GM19455 (cell line): Measurements from ENCODE around the gene NPEPL1.
"Not testable (repeated sequence)": the region's sequence is repeated elsewhere in the genome, so short reads cannot be mapped to it uniquely, and the experiment has no call there.

ENCODE experiments used
- ATAC-seq: cut with Tn5 transposase; IDR thresholded peaks from one replicate; pipeline ENCODE4 v1.9.1; 2021; ENCODE audit not compliant: unreplicated experiment

Gene NPEPL1

DNA sequence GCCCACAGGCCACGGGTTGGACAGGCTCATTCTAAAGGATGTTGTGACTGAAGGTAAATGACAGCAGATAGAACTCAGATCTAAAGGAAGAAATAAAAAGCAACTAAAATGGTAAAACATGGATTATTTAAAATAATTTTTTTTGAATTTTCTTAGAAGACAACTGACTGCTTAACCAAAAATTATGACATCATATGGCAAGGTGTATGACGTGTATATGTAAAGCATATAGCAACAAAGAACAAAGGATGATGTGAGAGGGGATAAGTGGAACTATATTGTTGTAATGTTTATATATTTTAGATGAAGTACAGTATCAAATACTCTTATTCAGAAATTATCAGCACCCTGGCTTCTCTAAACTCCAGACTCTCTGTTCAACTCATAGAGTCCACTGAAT is 38.6 kb downstream of the NPEPL1 start:
- no peak for ATAC-seq

DNA sequence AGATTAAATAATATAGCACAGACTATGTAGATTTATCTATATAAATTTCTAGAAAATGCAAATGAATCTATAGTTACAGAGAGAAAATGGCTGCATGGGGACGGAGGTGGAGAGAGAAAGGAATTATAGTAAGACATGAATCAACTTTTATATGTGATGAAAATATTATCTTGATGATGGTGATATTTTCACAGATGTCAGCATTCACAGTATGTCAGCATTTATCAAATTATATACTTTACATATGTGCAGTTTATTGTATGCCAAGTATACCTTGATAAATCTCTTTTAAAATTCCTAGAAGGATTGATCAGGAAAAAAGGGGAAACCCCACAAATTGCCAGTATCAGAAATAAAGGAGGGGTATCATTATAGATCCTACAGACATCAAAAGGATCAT is 44.6 kb downstream of the NPEPL1 start:
- ATAC-seq, result no peak

DNA sequence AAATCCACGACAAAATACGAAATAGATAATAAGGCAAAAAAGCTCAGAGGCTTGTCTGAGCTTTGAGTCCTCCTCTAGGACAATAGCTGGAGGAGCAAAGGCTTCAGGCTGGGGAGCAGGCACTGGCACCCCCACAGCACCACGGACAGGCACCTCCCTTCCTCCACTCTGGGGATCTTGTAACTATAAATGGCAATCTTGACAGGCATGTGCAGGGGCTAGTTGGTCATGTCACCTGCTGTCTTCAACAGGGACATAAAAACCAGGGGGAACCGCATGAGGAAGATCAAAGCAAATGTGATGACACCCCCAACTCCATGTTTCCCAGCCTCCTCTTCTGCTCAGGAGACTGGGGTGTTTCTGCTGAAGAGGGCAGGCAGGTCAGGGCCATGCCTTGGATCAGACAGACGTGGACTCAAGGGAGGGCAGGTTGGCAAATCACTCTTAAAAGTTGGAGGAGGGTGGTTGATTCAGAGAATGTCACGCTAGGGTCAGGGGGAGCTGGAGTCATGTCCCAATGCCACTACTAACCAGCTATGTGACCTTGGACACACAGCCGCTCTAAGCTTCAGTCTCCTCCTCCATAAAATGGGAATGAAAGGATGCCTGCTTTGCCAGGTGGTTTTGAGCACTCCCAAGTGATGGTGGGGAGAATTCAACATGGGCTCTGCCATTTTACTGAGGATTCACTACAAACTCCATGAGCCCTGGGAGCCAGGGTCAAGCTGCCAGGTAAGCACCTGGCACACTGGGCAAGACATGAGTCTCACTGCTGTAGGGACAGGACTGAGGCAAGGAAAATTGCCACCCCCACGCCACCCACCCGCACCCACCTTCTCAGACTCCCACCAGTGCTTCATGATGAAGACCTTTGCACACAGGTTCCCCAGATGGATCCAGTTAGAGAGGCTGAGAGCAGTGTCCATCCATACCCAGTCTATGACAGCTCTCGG is 48.0 kb downstream of the NPEPL1 start:
- ATAC-seq, result no peak

DNA sequence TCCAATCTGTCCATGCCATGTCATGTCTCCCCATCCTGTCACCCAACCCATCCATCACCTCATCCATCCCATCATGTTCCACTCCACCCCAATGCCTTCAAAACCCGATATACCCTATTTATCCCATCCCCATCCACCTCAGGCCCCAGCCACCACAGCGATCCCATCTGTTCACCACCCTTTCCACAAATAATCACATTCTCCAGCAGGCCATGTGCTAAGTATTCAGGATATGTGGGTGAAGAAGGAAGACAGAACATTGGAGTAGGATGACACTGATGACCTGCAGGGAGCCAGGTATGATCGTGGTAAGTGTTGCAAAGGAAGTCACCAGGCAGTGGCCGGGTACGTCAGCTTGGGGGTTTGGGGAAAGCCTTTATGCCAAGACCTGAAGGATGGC is 48.8 kb downstream of the NPEPL1 start:
- ATAC-seq, result no peak

DNA sequence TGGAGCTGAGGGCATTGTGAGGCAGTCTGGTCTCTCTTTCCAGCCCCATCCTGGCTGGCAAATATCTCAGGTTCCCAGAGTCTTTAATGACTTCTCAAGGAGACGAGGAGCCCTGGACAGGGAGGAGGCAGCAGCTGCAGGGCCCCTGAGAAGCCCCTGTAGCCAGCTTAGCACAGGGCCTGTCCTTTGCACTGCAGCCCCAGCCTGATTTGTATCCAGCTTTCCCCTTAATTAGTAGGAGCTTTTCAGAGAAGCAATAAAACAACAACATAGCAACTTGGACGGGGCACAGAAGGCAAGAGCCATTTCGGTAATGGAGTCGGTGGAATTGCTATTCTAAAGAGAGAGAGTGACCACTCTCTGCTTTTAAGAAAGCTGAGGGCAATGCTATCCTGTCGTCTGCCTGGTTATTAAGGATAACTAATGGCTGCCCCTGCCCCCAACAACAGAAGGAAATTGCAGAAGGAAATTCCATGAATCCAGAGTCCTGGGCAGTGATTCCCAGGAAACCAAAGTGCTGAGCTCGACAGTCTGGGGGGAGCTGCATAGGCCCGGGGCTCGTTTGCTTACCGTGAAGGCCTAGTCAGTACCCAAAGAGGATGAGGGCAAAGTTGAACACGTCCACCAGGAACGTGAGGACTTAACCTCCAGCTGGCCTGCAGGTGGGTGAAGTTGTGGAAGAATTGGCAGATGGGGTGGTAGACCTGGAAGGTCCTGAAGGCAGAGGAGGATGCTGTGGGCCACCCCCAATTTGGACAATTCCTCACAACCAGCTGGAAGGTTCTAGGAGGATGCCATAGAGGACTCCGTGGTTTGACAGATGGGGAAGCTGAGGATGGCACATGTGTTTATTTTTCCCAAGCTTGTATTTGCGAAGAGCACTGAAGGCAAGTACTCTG is 50.3 kb downstream of the NPEPL1 start:
- ATAC-seq, result no peak

DNA sequence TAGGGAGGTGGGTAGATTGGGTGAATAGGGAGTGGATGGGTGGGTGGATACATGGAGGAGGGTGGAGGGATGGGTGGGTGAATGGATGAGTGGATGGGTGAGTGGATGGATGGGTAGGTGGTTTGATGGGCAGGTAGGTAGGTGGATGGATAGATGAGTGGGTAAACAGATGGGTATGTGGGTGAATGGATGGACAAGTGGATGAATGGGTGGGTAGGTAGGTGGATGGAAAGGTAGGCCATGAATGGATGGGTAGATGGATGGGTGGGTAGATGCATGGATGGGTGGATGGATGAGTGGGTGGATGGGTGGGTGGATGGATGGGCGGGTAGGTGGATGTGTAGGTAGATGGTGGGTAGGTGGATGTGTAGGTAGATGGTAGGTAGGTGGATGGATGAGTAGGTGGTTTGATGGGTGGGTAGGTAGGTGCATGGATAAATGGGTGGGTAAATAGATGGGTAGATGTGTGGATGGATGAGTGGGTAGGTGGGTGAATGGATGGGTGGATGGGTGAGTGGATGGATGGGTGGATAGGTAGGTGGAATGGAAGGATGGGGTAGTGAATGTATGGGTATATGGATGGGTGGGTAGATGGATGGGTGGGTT is 51.4 kb downstream of the NPEPL1 start:
- no peak for ATAC-seq

DNA sequence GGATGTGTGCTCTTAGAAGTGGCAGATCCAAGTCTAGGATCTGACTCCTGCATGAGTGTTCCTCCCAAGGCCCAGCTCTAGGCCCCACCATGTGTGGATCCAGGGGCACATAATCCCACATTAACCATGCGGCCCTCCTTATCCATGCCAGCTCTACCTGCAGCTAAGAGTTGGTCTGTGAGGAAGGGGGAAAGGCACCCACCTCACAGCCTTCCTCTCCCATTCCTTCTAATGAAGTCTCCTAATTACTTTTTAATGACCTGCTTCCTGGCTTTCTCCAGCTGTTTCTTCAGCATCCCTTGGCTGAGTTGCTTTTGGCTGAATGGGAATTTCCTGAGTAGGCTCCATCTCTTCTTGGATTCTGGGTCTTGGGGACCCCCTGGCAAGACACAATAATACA is 52.2 kb downstream of the NPEPL1 start:
- ATAC-seq, result no peak

DNA sequence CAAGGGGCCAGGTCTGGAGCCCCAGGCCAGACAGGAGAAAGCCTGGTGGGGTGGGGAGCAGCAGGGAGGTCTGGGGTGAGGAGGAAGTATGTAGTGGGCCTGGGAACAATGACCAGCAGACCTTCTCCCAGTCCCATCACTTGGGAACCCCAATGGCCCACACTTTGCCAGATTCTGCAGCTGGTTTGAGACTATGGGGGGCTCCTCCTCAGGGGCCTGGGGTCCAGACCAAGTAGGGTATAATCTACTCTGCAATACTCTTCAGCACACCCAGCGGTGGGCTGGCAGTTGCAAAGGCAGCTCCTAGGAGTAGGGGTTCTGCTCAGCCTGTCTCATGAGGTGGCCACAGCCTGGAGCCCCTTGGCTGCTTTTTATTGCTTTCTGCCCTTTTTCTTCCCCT is 52.8 kb downstream of the NPEPL1 start:
- no peak for ATAC-seq

DNA sequence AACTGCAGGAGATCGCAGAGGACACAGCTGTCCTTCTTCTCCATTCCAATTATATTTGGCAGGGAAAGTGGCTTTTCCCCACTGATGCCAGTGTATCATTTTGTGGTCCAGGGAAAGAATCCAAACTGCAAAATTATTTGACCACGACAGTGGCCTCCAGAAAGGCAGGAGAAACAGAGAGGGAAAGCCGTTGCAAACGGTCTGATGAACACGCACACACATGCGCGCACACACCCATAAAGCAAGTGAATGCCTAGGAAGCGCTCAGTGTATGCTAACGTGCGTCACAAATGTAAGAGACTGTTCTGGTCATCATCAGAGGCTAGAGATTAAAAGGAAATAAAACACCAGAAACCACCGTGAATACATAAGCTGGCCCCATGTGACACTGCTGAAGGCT is 54.0 kb downstream of the NPEPL1 start:
- no peak for ATAC-seq

DNA sequence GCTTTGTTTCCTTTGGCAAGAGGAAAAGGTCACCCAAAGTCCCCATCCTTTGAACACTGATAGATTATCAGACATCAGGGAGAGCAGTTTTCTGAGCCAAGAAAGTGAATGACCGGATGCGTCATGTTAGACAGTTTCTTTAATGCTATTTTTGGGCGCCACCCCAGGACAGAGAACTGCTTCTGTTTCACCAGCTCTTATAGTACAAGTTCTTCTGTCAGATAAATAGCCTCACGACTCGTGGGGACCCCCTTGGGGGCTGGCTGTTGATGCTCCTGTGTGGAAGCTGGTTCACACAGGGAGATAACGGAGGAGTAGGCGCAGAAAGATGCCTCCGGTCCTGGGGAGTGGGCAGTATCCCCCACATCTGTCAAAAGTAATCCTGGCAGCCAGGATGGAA is 54.6 kb downstream of the NPEPL1 start:
- no peak for ATAC-seq

DNA sequence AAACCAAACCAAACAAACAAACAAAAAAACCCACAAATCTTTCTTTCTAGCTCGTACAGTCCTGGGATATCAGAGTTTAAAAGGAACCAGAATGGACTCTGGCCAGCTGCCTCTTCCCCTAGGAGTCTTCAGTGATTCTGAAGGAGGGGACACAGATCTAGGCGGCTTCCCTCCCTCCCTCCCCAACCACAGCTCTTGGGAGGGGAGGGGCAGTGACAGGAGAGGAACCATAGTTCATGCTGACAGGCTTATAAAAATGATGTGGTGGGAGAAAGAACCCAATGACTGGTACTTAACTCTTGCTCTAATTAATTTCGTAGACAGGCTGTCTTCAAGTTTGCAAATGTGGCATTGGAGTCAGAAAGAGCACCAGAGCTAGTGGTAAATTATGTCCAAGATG is 56.0 kb downstream of the NPEPL1 start:
- ATAC-seq, result no peak

DNA sequence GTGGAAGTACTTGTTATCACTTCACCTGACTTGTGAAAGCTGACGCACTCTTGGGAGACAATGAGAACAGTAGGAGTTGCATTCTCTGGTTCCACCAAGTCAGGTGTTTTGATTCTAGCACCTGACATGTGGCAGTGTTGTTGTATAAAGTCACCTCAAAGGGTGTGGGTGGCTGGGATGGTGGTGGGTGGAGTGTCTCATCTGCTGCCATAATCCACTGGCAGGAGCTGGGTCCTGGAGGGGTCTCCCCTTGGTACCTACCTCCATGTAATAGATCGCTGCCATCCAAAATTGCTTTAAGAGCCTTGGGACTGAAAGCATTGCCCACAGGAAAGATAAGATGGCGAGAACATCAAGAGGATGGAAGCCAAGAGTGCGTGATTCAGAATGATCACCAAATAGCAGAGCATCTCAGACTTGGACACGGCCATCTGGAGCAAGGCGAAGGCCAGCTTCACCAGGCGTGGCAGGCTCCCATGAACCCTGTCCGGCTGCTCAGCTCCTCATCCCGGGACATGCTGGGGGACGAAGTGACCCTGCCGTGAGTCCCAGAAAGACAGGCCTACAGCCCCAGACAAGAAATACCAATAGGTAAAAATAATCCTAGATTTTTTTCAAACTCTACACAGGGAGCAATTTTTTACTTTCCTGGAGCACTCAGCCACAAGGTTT is 56.6 kb downstream of the NPEPL1 start:
- ATAC-seq, result no peak

DNA sequence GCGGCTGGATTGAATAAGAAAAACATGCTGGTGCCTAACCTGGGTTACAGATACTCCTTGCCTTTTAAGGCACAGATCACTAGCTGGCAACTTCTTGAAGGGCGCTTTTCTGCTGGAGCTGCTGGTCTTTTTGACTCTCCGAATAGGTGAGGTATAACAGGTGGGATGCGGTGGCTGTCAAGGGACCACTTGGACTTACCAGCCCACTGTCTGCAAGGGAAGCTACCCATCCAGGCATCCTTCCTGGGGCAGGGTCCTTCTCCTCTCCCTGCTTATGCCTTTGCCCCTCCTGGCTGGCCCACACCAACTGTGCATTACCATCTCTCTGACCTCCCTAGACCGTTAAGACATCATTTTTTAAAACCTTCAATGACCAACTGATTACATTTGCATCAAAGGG is 57.4 kb downstream of the NPEPL1 start:
- ATAC-seq, result no peak

DNA sequence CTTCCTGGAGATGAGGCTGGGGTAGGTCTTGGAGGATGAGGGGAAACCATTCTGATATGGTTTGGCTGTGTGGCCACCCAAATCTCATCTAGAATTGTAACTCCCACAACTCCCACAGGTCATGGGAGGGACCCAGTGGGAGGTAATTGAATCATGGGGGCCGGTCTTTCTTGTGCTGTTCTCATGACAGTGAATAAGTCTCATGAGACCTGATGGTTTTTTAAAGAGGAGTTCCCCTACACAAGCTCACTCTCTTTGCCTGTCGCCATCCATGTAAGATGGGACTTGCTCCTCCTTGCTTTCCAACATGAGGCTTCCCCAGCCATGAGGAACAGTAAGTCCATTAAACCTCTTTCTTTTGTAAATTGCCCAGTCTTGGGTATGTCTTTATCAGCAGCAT is 58.1 kb downstream of the NPEPL1 start:
- not testable (repeated sequence) for ATAC-seq

DNA sequence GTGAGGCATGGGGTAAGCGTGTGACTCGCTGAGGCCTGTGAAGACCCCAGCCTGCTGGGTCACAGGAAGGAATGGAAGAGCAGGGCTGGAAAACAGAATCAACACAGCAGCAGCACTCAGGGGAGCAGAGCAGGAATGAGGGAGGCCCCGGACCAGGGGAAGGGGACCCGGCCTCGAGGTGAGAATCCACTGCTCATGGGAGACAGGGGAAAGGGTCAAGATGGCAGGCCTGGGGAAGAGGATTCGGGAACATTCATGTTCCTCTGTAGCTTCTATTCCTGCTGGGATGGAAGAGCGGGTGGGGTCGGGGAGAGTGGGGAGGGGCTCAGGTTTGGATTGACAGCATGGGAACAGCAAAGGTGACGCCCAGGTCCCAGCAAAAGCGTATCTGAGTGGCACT is 59.4 kb downstream of the NPEPL1 start:
- ATAC-seq, result no peak

DNA sequence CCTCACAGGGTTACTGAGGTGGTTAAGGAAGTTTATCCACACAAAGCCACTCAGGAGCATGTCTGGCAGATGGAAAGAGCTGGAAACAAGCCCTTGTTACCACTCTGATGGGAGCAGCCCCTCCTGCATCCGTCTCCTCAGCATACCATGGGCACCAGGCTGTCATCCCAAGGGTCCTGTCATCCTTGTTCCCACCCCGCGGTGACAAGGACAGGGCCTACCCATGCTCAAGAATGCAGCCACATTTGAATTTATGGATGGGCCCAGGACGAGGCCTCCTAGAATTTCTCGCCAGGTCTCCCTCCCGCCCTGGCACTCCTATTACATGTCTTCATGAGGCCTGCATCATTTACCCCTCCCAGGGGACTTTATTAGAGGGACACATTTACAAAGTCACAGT is 60.0 kb downstream of the NPEPL1 start:
- ATAC-seq, result no peak

DNA sequence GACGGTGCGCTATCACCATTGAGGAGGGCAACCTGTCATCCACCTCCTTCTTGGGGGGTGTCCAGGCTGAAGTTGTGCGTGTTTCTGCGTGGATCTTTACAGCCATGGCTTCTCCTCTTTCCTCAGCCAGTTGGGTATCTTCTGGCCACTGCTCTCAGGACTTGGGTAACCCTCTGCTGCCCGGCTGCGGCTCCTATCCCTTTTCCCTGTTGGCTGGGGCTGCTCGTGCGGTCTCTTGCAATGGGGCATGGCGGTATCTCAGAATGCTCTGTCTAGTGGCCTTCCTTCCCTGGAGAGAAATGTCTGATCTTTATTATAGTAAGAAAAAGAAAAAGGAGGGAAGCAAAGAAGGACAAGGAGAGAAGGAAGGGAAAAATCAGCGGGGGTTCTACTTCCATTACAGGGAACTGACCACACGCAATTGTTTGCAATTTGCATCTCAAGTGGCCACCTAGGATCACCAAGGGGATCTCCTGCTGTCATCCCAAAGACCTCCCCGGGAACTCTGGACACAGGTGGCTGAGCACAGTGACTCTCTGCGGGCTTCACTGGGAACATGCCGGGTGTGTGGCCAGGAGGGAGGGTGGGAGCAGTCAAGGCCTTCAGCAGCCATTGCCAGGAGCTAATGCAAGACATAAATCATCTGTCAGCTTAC is 60.8 kb downstream of the NPEPL1 start:
- no peak for ATAC-seq

DNA sequence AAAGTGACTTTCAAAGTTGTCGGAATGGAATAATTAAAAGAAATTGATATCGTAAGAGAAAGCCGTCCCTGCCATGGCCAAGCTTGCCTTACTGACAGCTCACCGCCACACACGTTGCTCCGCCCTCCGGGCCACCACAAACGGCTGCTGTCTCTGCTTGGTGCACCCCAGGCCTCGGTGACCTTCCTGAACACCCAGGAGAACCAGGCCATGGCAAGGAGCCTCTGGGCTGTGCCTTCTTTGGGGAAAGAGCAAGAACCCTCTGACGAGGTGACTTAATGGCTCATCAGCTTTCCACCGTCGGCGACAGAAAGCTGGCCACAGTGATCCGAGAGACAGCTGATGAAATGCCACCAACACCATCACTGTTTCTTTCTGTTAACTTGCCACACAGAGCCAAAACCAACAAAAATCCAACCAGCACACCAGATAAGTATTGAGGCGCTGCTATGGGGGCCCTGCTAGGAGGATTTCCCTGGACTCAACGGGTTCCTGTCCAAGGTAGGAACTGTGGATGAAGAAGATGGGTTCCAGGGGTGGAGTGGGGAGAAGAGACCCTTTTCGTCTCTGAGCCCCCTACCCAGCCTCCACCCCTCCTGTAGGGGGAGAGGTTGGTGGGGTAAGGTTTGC is 61.4 kb downstream of the NPEPL1 start:
- no peak for ATAC-seq

DNA sequence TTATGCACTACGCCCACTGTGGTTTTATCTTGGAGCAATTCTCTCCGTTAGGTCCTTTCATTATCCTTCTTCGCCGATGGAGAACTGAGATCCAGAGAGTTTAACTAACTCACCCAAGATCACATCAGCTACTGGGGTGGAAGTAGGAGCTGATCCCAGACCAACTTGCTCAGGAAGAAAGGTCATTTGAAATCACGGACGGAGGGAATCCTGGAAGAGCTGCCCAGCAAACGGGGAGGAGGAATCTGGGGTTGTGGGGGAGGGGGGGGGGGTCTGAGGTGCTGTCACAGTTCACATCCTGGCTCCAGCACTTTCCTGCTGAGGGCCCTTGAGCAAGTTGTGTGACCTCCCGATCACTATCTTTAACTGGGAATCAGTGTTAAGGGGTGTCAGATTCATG is 62.0 kb downstream of the NPEPL1 start:
- no peak for ATAC-seq

DNA sequence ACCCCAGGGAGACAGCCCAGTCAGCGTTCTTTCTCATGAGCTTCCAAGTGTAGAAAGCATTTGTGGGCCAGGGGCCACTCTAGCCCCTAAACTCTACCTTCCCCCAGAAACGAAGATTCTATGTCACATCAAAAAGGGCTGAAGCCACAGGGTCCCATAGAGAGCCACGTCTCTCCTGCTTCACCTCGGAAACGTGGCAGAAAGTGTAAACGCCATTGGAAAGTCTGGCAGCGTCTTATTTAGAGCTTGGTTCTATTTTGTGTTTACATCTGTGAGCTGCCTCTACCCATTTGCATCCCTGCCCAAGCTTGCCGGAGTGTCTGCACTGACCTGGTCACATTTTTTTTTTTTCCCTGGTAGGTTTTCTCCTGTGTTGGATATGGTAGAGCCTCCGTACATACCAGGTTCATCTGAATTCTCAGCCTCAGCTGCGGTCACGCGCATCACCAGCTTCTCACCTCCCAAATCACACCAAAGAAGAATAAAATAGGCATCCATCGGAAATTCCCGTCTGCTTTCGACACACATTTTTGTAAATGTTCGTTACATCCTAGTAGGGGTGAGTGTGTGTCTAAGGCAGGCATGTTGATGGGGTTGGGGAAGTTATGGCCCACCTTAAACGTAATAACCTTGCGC is 62.6 kb downstream of the NPEPL1 start:
- no peak for ATAC-seq
